ENCODE results near the gene SPATA13.
A peak's percentile ranks its signal among the peaks of the same experiment; 100 is the strongest.
"Not testable (repeated sequence)": the region's sequence is repeated elsewhere in the genome, so short reads cannot be mapped to it uniquely, and the experiment has no call there.

The SPATA13 gene

GRCh38 chr13:24160458-24161009 lies at the start of gene SPATA13:
TSS of gene SPATA13 (plus strand) at chr13:24160720. CDS start at chr13:24222930, 62,210 bp downstream.
- H3K27ac ChIP-seq = peak within 1 kb of the TSS; percentile 84
- TF ChIP-seq CTCF (conservative IDR thresholded peaks at IDR 0.05) = 0 out of 2 replicates have a peak, but pooled peaks have one; percentile 1

- no peak for TF ChIP-seq CTCF (conservative IDR thresholded peaks at IDR 0.05)
- H3K27ac ChIP-seq = no peak overlapping the region
Measured at GRCh38 chr13:24112791-24113190, 47.7 kb upstream of the SPATA13 start.

GRCh38 chr13:24115671-24116070 lies 44.8 kb upstream of the SPATA13 start:
- H3K27ac ChIP-seq = no peak overlapping the region
- no peak for TF ChIP-seq CTCF (conservative IDR thresholded peaks at IDR 0.05)

GRCh38 chr13:24116131-24116530 lies 44.4 kb upstream of the SPATA13 start:
- no peak for TF ChIP-seq CTCF (conservative IDR thresholded peaks at IDR 0.05)
- H3K27ac ChIP-seq = no peak overlapping the region

- no peak for TF ChIP-seq CTCF (conservative IDR thresholded peaks at IDR 0.05)
- no peak overlapping the region for H3K27ac ChIP-seq
Measured at GRCh38 chr13:24118576-24118975, 41.9 kb upstream of the SPATA13 start.

GRCh38 chr13:24119626-24120508 lies 40.7 kb upstream of the SPATA13 start:
- H3K27ac ChIP-seq = no peak overlapping the region
- TF ChIP-seq CTCF (conservative IDR thresholded peaks at IDR 0.05) = no peak

- not testable (repeated sequence) for H3K27ac ChIP-seq
Measured at GRCh38 chr13:24122045-24122444, 38.5 kb upstream of the SPATA13 start.

- no peak overlapping the region for H3K27ac ChIP-seq
- TF ChIP-seq CTCF (conservative IDR thresholded peaks at IDR 0.05) = no peak
Measured at GRCh38 chr13:24122569-24122968, 38.0 kb upstream of the SPATA13 start.
